PC-3 (cell line): ENCODE data around the gene DIO1. TPM values are rescaled to one million over a fixed set of nuclear protein-coding genes. Genes with fewer than 3 reads are reported as not detected.

Source experiments
- ATAC-seq: fragments of 200-7000 bp; cut with Tn5 transposase; 2 replicates; pipeline ENCODE4 v1.9.1; 2020; ENCODE audit warnings: mild to moderate bottlenecking, moderate library complexity
- Bru-seq: library from RNA; stranded (reverse); fragments of 400-500 nt; gene quantifications from one replicate; lab custom pipeline; 2021; lab: Mats Ljungman, UMichigan
- BruChase-seq, 2 experiments: library from RNA; stranded (reverse); fragments of 400-500 nt; gene quantifications; one replicate each; lab custom pipeline; 2021; lab: Mats Ljungman, UMichigan
- BruUV-seq: library from RNA; stranded (reverse); fragments of 400-500 nt; replicated peaks from 2 replicates; lab custom pipeline; 2021; lab: Mats Ljungman, UMichigan
- CTCF ChIA-PET: fragments of 300-600 bp; sonication (Branson Sonifier 250); formaldehyde crosslinking; loops from one replicate; lab custom pipeline; 2022; ENCODE audit warnings: antibody characterized with exemption; lab: Charles Lee
- POLR2A ChIA-PET: fragments of 300-600 bp; sonication (Branson Sonifier 250); formaldehyde crosslinking; loops from one replicate; lab custom pipeline; 2022; ENCODE audit warnings: antibody characterized with exemption; ENCODE audit not compliant: unreplicated experiment; lab: Charles Lee
- DNase-seq: peaks from one replicate; pipeline ENCODE4 v3.0.0-alpha.2; 2015
- H2AFZ ChIP-seq: fragments of 300-600 bp; sonication (generic); 2 replicates; pipeline ENCODE4 v1.6.0; 2016; ENCODE audit warnings: antibody characterized with exemption, low read length
- H3F3A ChIP-seq: fragments of 300-600 bp; sonication (generic); one replicate; pipeline ENCODE4 v1.6.0; 2017; ENCODE audit warnings: antibody characterized with exemption, low read length, control low read depth, mild to moderate bottlenecking; ENCODE audit not compliant: unreplicated experiment
- H3K27ac ChIP-seq: fragments of 300-600 bp; sonication (generic); 2 replicates; pipeline ENCODE4 v1.5.1; 2016; ENCODE audit warnings: mild to moderate bottlenecking, low read length
- H3K27me3 ChIP-seq: fragments of 300-600 bp; sonication (generic); 2 replicates; pipeline ENCODE4 v1.6.1; 2016; ENCODE audit warnings: low read length, mixed read lengths
- H3K36me3 ChIP-seq: fragments of 300-600 bp; sonication (generic); 2 replicates; pipeline ENCODE4 v1.6.1; 2016; ENCODE audit warnings: low read depth, mixed run types, low read length, mixed read lengths
- H3K4me1 ChIP-seq: fragments of 300-600 bp; sonication (generic); 2 replicates; pipeline ENCODE4 v1.5.1; 2016; ENCODE audit warnings: low read length; ENCODE audit not compliant: insufficient read depth
- H3K4me2 ChIP-seq: fragments of 300-600 bp; sonication (generic); 2 replicates; pipeline ENCODE4 v1.6.0; 2016; ENCODE audit warnings: low read length
- H3K4me3 ChIP-seq: fragments of 300-600 bp; sonication (generic); 2 replicates; pipeline ENCODE4 v1.5.1; 2016; ENCODE audit warnings: mild to moderate bottlenecking, low read length, mixed read lengths
- H3K79me2 ChIP-seq: fragments of 300-600 bp; sonication (generic); 2 replicates; pipeline ENCODE4 v1.6.1; 2017; ENCODE audit warnings: low read length, mixed read lengths
- H3K9ac ChIP-seq: fragments of 300-600 bp; sonication (generic); 2 replicates; pipeline ENCODE4 v1.6.0; 2016; ENCODE audit warnings: mild to moderate bottlenecking, low read length
- H3K9me2 ChIP-seq: fragments of 300-600 bp; sonication (generic); replicated peaks from 2 replicates; pipeline ENCODE4 v1.6.1; 2016; ENCODE audit warnings: mixed run types, low read length, mixed read lengths
- H3K9me3 ChIP-seq: fragments of 300-600 bp; sonication (generic); 2 replicates; pipeline ENCODE4 v1.6.1; 2016; ENCODE audit warnings: low read length, mixed read lengths
- H4K20me1 ChIP-seq: fragments of 300-600 bp; sonication (generic); 2 replicates; pipeline ENCODE4 v1.6.1; 2016; ENCODE audit warnings: low read length, mixed read lengths
- EZH2 ChIP-seq: fragments of 300-600 bp; sonication (generic); IDR thresholded peaks from one replicate; pipeline ENCODE4 v1.6.1; 2017; ENCODE audit warnings: antibody characterized with exemption, mild to moderate bottlenecking, low read length; ENCODE audit not compliant: unreplicated experiment
- EZH2phosphoT487 ChIP-seq: fragments of 300-600 bp; sonication (generic); IDR thresholded peaks from 2 replicates; pipeline ENCODE4 v1.6.1; 2018; ENCODE audit warnings: mild to moderate bottlenecking, antibody characterized with exemption, low read length, borderline replicate concordance
- intact Hi-C: fragments of 100-400 bp; cut with micrococcal nuclease; formaldehyde crosslinking; loops from 2 replicates; pipeline ENCODE4 v1.9.0; 2023
- long read RNA-seq: library from polyadenylated mRNA; unstranded; transcript quantifications from one replicate; pipeline ENCODE4 v2.0.0, GENCODE V29; 2021; ENCODE audit not compliant: unreplicated experiment
- total RNA-seq: library from RNA; depleted of rRNA; stranded (reverse); fragments of >200 nt; gene quantifications from 2 replicates; pipeline ENCODE4 v1.2.3, GENCODE V29; 2014; rRNA removed
- TF ChIP-seq, protein P1 (sequence below): fragments of 300-600 bp; sonication (generic); conservative IDR thresholded peaks from 2 replicates; pipeline ENCODE4 v1.5.1; 2017; ENCODE audit warnings: antibody characterized with exemption, low read depth, mild to moderate bottlenecking, low read length

The DIO1 gene
- total RNA-seq (not detected in 2 replicates), Bru-seq, nascent RNA (percentile 5 among the genes with signal in this experiment), BruChase-seq, experiment 1, labeled RNA remaining after a 6-hour chase (percentile 10 among the genes with signal in this experiment), BruChase-seq, experiment 2, labeled RNA remaining after a 2-hour chase (percentile 7 among the genes with signal in this experiment)
- long read RNA-seq, partial matches to known transcripts = 0 of 2 reads
- long read RNA-seq, other reads (novel, unspliced or antisense) = 2 of 2 reads

DNA sequence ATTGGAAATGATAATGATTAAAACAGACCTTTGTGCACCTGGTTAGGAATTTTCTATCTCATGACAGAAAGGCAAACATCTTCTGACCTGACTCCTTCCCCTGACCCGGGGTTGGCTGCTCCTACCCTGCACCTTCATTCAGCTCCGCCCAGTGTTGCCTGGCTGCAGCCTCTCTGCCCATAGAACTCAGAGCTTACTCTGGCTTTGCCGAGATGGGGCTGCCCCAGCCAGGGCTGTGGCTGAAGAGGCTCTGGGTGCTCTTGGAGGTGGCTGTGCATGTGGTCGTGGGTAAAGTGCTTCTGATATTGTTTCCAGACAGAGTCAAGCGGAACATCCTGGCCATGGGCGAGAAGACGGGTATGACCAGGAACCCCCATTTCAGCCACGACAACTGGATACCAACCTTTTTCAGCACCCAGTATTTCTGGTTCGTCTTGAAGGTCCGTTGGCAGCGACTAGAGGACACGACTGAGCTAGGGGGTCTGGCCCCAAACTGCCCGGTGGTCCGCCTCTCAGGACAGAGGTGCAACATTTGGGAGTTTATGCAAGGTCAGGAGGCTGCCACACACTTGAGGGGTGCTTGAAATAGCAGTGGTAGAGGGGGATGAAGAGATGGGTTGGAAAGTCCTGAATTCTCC lies at the start of gene DIO1:
DIO1 (plus strand) TSS at position 189 of the 638 bp plus-strand sequence; CDS start at position 213, 24 bp downstream.
- DNase-seq (no peak), ATAC-seq (no peak)
- Histone ChIP-seq H3K4me2 (no peak within 1 kb of the TSS), H4K20me1 (no peaks in the 10 kb centered on the region), H3K27ac (no peak within 1 kb of the TSS), H3K4me1 (peaks cover 26% of the 10 kb centered on the region), H3K9me2 (no peaks in the 10 kb centered on the region), H3K36me3 (no peaks in the 10 kb centered on the region), H3F3A (no peaks in the 10 kb centered on the region), H3K4me3 (no peak within 1 kb of the TSS), H3K79me2 (0 out of 2 replicates have a peak, but pooled peaks cover 2% of the 10 kb centered on the region), H3K9me3 (no peaks in the 10 kb centered on the region), H3K9ac (no peak within 1 kb of the TSS), H2AFZ (no peak within 1 kb of the TSS), H3K27me3 (no peaks in the 10 kb centered on the region)
- no TSS peak for BruUV-seq
- TF ChIP-seq EZH2 = no peak
- TF ChIP-seq, protein P1, sequence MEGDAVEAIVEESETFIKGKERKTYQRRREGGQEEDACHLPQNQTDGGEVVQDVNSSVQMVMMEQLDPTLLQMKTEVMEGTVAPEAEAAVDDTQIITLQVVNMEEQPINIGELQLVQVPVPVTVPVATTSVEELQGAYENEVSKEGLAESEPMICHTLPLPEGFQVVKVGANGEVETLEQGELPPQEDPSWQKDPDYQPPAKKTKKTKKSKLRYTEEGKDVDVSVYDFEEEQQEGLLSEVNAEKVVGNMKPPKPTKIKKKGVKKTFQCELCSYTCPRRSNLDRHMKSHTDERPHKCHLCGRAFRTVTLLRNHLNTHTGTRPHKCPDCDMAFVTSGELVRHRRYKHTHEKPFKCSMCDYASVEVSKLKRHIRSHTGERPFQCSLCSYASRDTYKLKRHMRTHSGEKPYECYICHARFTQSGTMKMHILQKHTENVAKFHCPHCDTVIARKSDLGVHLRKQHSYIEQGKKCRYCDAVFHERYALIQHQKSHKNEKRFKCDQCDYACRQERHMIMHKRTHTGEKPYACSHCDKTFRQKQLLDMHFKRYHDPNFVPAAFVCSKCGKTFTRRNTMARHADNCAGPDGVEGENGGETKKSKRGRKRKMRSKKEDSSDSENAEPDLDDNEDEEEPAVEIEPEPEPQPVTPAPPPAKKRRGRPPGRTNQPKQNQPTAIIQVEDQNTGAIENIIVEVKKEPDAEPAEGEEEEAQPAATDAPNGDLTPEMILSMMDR = no peak
- TF ChIP-seq EZH2phosphoT487 = no peak
- intact Hi-C loops = no loop called here
- ChIA-PET POLR2A (no interaction called here), CTCF (no interaction called here)

DNA sequence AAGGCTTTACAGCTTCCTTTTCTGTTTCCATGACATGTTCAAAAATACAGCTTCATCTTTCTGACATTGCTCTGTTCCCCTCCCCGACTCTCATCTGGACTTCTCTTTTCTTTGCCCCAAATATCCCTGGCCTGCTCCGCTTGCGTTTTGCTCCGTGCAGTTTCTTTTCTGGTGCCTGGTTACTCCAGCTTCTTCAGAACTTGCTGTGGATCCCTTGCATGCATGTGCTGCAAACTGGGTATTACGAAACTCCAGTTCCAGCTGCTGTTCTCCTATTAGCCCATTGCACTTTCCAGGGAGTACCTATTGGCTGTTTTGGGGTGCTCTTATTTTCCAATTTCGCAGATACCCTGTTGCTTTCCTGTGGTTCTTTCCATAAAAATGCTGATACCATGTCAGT lies 46.0 kb upstream of the DIO1 start:
- H3K9ac ChIP-seq = no peak overlapping the region
- H3K36me3 ChIP-seq = no peaks in the 10 kb centered on the region
- no peak overlapping the region for H3K4me2 ChIP-seq
- no peaks in the 10 kb centered on the region for H3F3A ChIP-seq
- ChIA-PET POLR2A (interaction anchor here (0.6 kb wide), 1 partner anchor 20 kb away, joined by 5 read pairs; no protein-coding TSS in a partner anchor), CTCF (no interaction called here)
- ATAC-seq = no peak
- H2AFZ ChIP-seq = no peak overlapping the region
- no peaks in the 10 kb centered on the region for H3K79me2 ChIP-seq
- no peak overlapping the region for H3K27ac ChIP-seq
- H3K9me3 ChIP-seq = no peaks in the 10 kb centered on the region
- intact Hi-C loops = no loop called here
- TF ChIP-seq EZH2phosphoT487 = no peak
- no peaks in the 10 kb centered on the region for H3K27me3 ChIP-seq
- H4K20me1 ChIP-seq = no peaks in the 10 kb centered on the region
- DNase-seq = no peak
- no peak overlapping the region for H3K4me3 ChIP-seq
- BruUV-seq = no TSS peak
- H3K9me2 ChIP-seq = no peaks in the 10 kb centered on the region
- no peaks in the 10 kb centered on the region for H3K4me1 ChIP-seq

DNA sequence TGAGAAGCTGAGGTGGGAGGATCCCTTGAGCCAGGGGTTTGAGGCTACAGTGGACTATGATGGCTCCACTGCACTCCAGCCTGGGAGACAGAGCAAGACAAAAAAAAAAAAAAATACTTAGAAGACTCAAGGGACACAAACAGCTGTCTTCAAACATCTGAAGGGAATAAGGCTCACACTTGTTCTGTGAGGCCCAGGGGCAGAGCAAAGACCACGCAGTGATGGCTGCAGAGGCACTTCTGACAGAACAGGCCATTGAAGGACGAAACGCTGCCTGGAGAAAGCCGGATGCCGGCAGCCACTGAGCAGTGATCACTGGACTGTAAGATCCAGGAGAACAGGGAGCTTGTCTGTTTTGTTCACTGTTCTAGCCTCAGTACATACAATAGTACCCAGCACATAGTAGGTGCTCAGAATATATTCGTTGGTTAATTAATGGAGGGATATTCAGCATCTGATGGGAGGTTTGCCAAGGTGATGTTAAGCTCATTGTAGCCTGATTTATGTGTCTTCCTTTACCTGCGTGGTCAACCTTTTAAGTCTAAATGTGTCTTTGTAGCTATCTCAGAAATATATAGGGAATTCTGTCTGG lies 43.8 kb upstream of the DIO1 start:
- Histone ChIP-seq H3K4me3 (no peak overlapping the region), H3K4me1 (no peaks in the 10 kb centered on the region), H3K9me3 (no peaks in the 10 kb centered on the region), H3K79me2 (no peaks in the 10 kb centered on the region), H3K27ac (no peak overlapping the region), H3K9ac (no peak overlapping the region), H3K9me2 (no peaks in the 10 kb centered on the region), H2AFZ (no peak overlapping the region), H3F3A (no peaks in the 10 kb centered on the region), H4K20me1 (no peaks in the 10 kb centered on the region), H3K36me3 (no peaks in the 10 kb centered on the region), H3K27me3 (no peaks in the 10 kb centered on the region), H3K4me2 (no peak overlapping the region)
- ATAC-seq (no peak), DNase-seq (no peak)
- ChIA-PET CTCF (no interaction called here), POLR2A (no interaction called here)
- intact Hi-C loops = no loop called here
- no peak for TF ChIP-seq EZH2phosphoT487
- TF ChIP-seq, protein P1 = no peak
- no peak for TF ChIP-seq EZH2
- BruUV-seq = no TSS peak
